Endothelial cell of umbilical vein (primary cell): ENCODE results near the gene SMYD4. TPM values are rescaled to one million over a fixed set of nuclear protein-coding genes. Genes with fewer than 3 reads are reported as not detected.

ENCODE experiments used
- BruUV-seq: library from RNA; stranded (reverse); fragments of 400-500 nt; replicated peaks from 2 replicates; lab custom pipeline; 2021; lab: Mats Ljungman, UMichigan
- CTCF ChIA-PET: fragments of 300-600, 350-600 bp; sonication (Branson Sonifier 250); formaldehyde crosslinking; loops from one replicate; lab custom pipeline; 2021; ENCODE audit warnings: antibody characterized with exemption, inconsistent platforms; lab: Charles Lee
- POLR2A ChIA-PET: fragments of 300-600, 350-600 bp; sonication (Branson Sonifier 250); formaldehyde crosslinking; loops from one replicate; lab custom pipeline; 2021; ENCODE audit warnings: antibody characterized with exemption, inconsistent platforms; lab: Charles Lee
- DNase-seq: peaks from one replicate; pipeline ENCODE4 v3.0.0-alpha.2; 2011; ENCODE audit warnings: low read depth, low spot score
- FAIRE-seq: peaks from 2 replicates; lab custom pipeline; 2011; peaks lifted over from hg19 to GRCh38; lab: Jason Lieb, UNC
- H2AFZ ChIP-seq: 2 replicates; pipeline ENCODE4 v1.6.0; 2012; ENCODE audit warnings: low read depth, low read length, control low read depth, inconsistent platforms
- H3K27ac ChIP-seq: 2 replicates; pipeline ENCODE4 v1.5.1; 2011; ENCODE audit warnings: low read depth, mild to moderate bottlenecking, control low read depth, low read length, moderate library complexity; ENCODE audit not compliant: insufficient read depth
- H3K27me3 ChIP-seq, 2 experiments: 2 replicates each; pipeline versions ENCODE4 v1.6.0 to v1.6.1; 2011; ENCODE audit warnings: low read length in 2 of 2, mixed read lengths in 1 of 2; ENCODE audit not compliant: control insufficient read depth in 2 of 2, insufficient read depth in 2 of 2
- H3K36me3 ChIP-seq, 2 experiments: 2 replicates in 1 of 2; 3 replicates in 1 of 2; pipeline ENCODE4 v1.5.1; 2011; ENCODE audit warnings: low read length in 2 of 2, mild to moderate bottlenecking in 1 of 2, moderate library complexity in 1 of 2; ENCODE audit not compliant: control insufficient read depth in 2 of 2, insufficient read depth in 2 of 2; ENCODE audit errors: extremely low read depth in 1 of 2
- H3K4me1 ChIP-seq: 3 replicates; pipeline ENCODE4 v1.5.1; 2011; ENCODE audit warnings: mild to moderate bottlenecking, low read length; ENCODE audit not compliant: control insufficient read depth, insufficient read depth; ENCODE audit errors: extremely low read depth
- H3K4me2 ChIP-seq: 2 replicates; pipeline ENCODE4 v1.6.1; 2011; ENCODE audit warnings: low read length, control low read depth, mixed read lengths; ENCODE audit not compliant: insufficient read depth
- H3K4me3 ChIP-seq, 3 experiments: fragments of 200-600 bp in 1 of 3; sonication (generic), shearing (Covaris generic) in 1 of 3; replicated peaks in 1 of 3; 2 replicates each; pipeline ENCODE4 v1.5.1; 2011 to 2016; ENCODE audit warnings: control low read depth in 3 of 3, low read length in 3 of 3, mild to moderate bottlenecking in 2 of 3, inconsistent platforms in 1 of 3, low read depth in 1 of 3, moderate library complexity in 1 of 3; ENCODE audit not compliant: insufficient read depth in 1 of 3
- H3K79me2 ChIP-seq: 2 replicates; pipeline ENCODE4 v1.6.0; 2012; ENCODE audit warnings: low read length, inconsistent platforms; ENCODE audit not compliant: control insufficient read depth, insufficient read depth
- H3K9ac ChIP-seq: replicated peaks from 2 replicates; pipeline ENCODE3; 2011; ENCODE audit warnings: low read length, control low read depth; ENCODE audit not compliant: insufficient read depth; ENCODE audit errors: extremely low read depth
- H3K9me1 ChIP-seq: replicated peaks from 3 replicates; pipeline ENCODE4 v1.6.0; 2011; ENCODE audit warnings: mild to moderate bottlenecking, low read length; ENCODE audit not compliant: control insufficient read depth, insufficient read depth; ENCODE audit errors: extremely low read depth
- H3K9me3 ChIP-seq: replicated peaks from 2 replicates; pipeline ENCODE4 v1.5.1; 2012; ENCODE audit warnings: low read length, inconsistent platforms; ENCODE audit not compliant: control insufficient read depth, insufficient read depth
- H4K20me1 ChIP-seq: replicated peaks from 2 replicates; pipeline ENCODE3; 2011; ENCODE audit warnings: mild to moderate bottlenecking, low read length; ENCODE audit not compliant: control insufficient read depth, insufficient read depth; ENCODE audit errors: extremely low read depth
- CTCF ChIP-seq, 2 donors: IDR thresholded peaks; 1 replicate in 1 of 2; 2 replicates in 1 of 2; pipeline ENCODE4 v1.5.1; 2011; ENCODE audit warnings: low read length in 2 of 2, mild to moderate bottlenecking in 2 of 2, moderate library complexity in 2 of 2, control low read depth in 1 of 2, inconsistent platforms in 1 of 2, low read depth in 1 of 2; ENCODE audit not compliant: insufficient read depth in 1 of 2; ENCODE audit errors: extremely low read depth in 1 of 2
- EZH2 ChIP-seq: IDR thresholded peaks from 2 replicates; pipeline ENCODE4 v1.6.1; 2012; ENCODE audit warnings: borderline replicate concordance, low read depth, mild to moderate bottlenecking, moderate library complexity, low read length, inconsistent platforms; ENCODE audit not compliant: severe bottlenecking
- FOS ChIP-seq: IDR thresholded peaks from 2 replicates; pipeline ENCODE4 v1.6.1; 2011; ENCODE audit warnings: mild to moderate bottlenecking, low read length, moderate library complexity, borderline replicate concordance; ENCODE audit not compliant: insufficient read depth
- GATA2 ChIP-seq: IDR thresholded peaks from 2 replicates; pipeline ENCODE4 v1.7.0; 2011; ENCODE audit warnings: low read depth, mild to moderate bottlenecking, moderate library complexity, mixed read lengths, low read length; ENCODE audit not compliant: insufficient read length, insufficient read depth
- JUN ChIP-seq: IDR thresholded peaks from 2 replicates; pipeline ENCODE4 v1.6.1; 2011; ENCODE audit warnings: borderline replicate concordance, low read depth; ENCODE audit not compliant: insufficient read length, insufficient read depth
- MAX ChIP-seq: IDR thresholded peaks from 2 replicates; pipeline ENCODE4 v1.6.1; 2011; ENCODE audit not compliant: insufficient read depth, insufficient read length
- MYC ChIP-seq: IDR thresholded peaks from one replicate; pipeline ENCODE4 v1.6.1; 2011; ENCODE audit warnings: mild to moderate bottlenecking, low read depth, low read length
- POLR2A ChIP-seq: IDR thresholded peaks from 2 replicates; pipeline ENCODE4 v1.6.1; 2012; ENCODE audit warnings: low read depth, mild to moderate bottlenecking, control low read depth, low read length
- POLR2AphosphoS5 ChIP-seq: IDR thresholded peaks from 2 replicates; pipeline ENCODE4 v1.6.1; 2012; ENCODE audit warnings: low read depth, mild to moderate bottlenecking, control low read depth, low read length, moderate library complexity; ENCODE audit not compliant: insufficient read depth
- dilution Hi-C: fragments of 300-500 bp; cut with MboI; formaldehyde crosslinking; loops from one replicate; pipeline ENCODE4 v1.15.0; 2019; ENCODE audit warnings: low sequenced_read_pairs; ENCODE audit not compliant: extremely low pct_ligation_motif_present
- intact Hi-C: fragments of 100-400 bp; cut with micrococcal nuclease; formaldehyde crosslinking; loops from one replicate; pipeline ENCODE4 v1.10.0; 2022
- polyA plus RNA-seq, 4 experiments: library from polyadenylated mRNA; depleted of rRNA in 3 of 4; stranded (reverse) in 3 of 4; unstranded in 1 of 4; fragments of >200 nt; gene quantifications; 2 replicates each; pipeline versions ENCODE4 v1.2.1 to v1.2.3, GENCODE V29; 2011 to 2012; ENCODE audit warnings: missing spikeins in 1 of 4
- total RNA-seq: library from RNA; stranded (reverse); gene quantifications from 2 replicates; pipeline ENCODE4 v1.2.3, GENCODE V29; 2021

The SMYD4 gene
- total and polyA plus RNA-seq, 2 donors (not counting 3 experiments of a cell fraction or from before 2014, with no cell fraction given) = 6.0 to 14.6 TPM

- H3K4me3 ChIP-seq = no peak overlapping the region
- no peaks in the 10 kb centered on the region for H3K4me1 ChIP-seq
- H3K9me1 ChIP-seq = no peaks in the 10 kb centered on the region
- peaks cover 2 to 9% of the 10 kb centered on the region in 2 experiments for H3K36me3 ChIP-seq
- no peak overlapping the region for H3K9ac ChIP-seq
- no peak for DNase-seq
- ChIA-PET POLR2A (no interaction called here), CTCF (no interaction called here)
- H4K20me1 ChIP-seq = no peaks in the 10 kb centered on the region
- dilution Hi-C loops (no loop called here), intact Hi-C loops (no loop called here)
- TF ChIP-seq POLR2A (no peak), MAX (no peak), EZH2 (no peak), MYC (no peak), POLR2AphosphoS5 (no peak), CTCF (IDR thresholded peaks at IDR 0.05; ENCODE audit: extremely low read depth in 1 of 2, insufficient read depth in 1 of 2, low read depth in 1 of 2, low read length in 2 of 2) (no peak), JUN (no peak), GATA2 (no peak), FOS (no peak)
- no TSS peak for BruUV-seq
- no peak for FAIRE-seq
- no peak overlapping the region for H3K4me2 ChIP-seq
- no peak overlapping the region for H2AFZ ChIP-seq
- H3K79me2 ChIP-seq = no peaks in the 10 kb centered on the region
- H3K9me3 ChIP-seq = no peaks in the 10 kb centered on the region
- H3K27ac ChIP-seq = no peak overlapping the region
- no peaks in the 10 kb centered on the region for H3K27me3 ChIP-seq
Measured at GRCh38 chr17:1852327-1852726, 22.6 kb upstream of the SMYD4 start.
